Caco-2 (cell line): ENCODE data around the gene TET1. TPM values are rescaled to one million over a fixed set of nuclear protein-coding genes. Genes with fewer than 3 reads are reported as not detected.

Source experiments
- BruUV-seq: library from RNA; stranded (reverse); fragments of 400-500 nt; replicated peaks from 2 replicates; lab custom pipeline; 2021; lab: Mats Ljungman, UMichigan
- CTCF ChIA-PET: fragments of 300-600 bp; sonication (Branson Sonifier 250); formaldehyde crosslinking; loops from one replicate; lab custom pipeline; 2022; ENCODE audit warnings: antibody characterized with exemption; lab: Charles Lee
- POLR2A ChIA-PET: fragments of 300-600 bp; sonication (Branson Sonifier 250); formaldehyde crosslinking; loops from one replicate; lab custom pipeline; 2022; ENCODE audit warnings: antibody characterized with exemption; lab: Charles Lee
- DNase-seq, 2 experiments: peaks; one replicate each; pipeline versions ENCODE4 v3.0.0 to v3.0.0-alpha.2; 2020 to 2022
- H3K27me3 ChIP-seq: replicated peaks from 2 replicates; pipeline ENCODE4 v1.6.0; 2011; ENCODE audit warnings: low read length; ENCODE audit not compliant: control insufficient read depth, insufficient read depth
- H3K36me3 ChIP-seq: 2 replicates; pipeline ENCODE4 v1.5.1; 2011; ENCODE audit warnings: low read length; ENCODE audit not compliant: control insufficient read depth, insufficient read depth
- H3K4me1 ChIP-seq: fragments of 250-450 bp; sonication (Bioruptor Pico); 2 replicates; pipeline ENCODE4 v1.5.1; 2020; ENCODE audit warnings: mild to moderate bottlenecking
- H3K4me3 ChIP-seq: 2 replicates; pipeline ENCODE4 v1.5.1; 2011; ENCODE audit warnings: low read depth, mild to moderate bottlenecking, control low read depth, low read length
- H3K9me3 ChIP-seq: fragments of 250-450 bp; sonication (Bioruptor Pico); 2 replicates; pipeline ENCODE4 v1.5.1; 2020; ENCODE audit warnings: mild to moderate bottlenecking, moderate library complexity
- H3K27ac Mint-ChIP-seq: one replicate; pipeline ENCODE4 v1.8.0; 2022; ENCODE audit warnings: mixed read lengths; ENCODE audit not compliant: unreplicated experiment
- H3K27me3 Mint-ChIP-seq: one replicate; pipeline ENCODE4 v1.8.0; 2022; ENCODE audit warnings: mixed read lengths; ENCODE audit not compliant: insufficient read depth, unreplicated experiment
- H3K36me3 Mint-ChIP-seq: one replicate; pipeline ENCODE4 v1.8.0; 2022; ENCODE audit warnings: mild to moderate bottlenecking, mixed read lengths; ENCODE audit not compliant: insufficient read depth, unreplicated experiment
- H3K4me1 Mint-ChIP-seq: one replicate; pipeline ENCODE4 v1.8.0; 2022; ENCODE audit warnings: low read depth, mixed read lengths; ENCODE audit not compliant: unreplicated experiment
- H3K4me3 Mint-ChIP-seq: one replicate; pipeline ENCODE4 v1.8.0; 2022; ENCODE audit warnings: mild to moderate bottlenecking, moderate library complexity, mixed read lengths; ENCODE audit not compliant: unreplicated experiment
- H3K9me3 Mint-ChIP-seq: one replicate; pipeline ENCODE4 v1.8.0; 2022; ENCODE audit warnings: mixed read lengths; ENCODE audit not compliant: unreplicated experiment
- intact Hi-C: fragments of 100-400 bp; cut with micrococcal nuclease; formaldehyde crosslinking; loops from one replicate; pipeline ENCODE4 v1.10.0; 2022; ENCODE audit not compliant: unreplicated experiment
- total RNA-seq: library from RNA; stranded (reverse); gene quantifications from 2 replicates; pipeline ENCODE4 v1.2.3, GENCODE V29; 2022
- TF ChIP-seq, protein P1 (sequence below), 2 experiments: fragments of 200-600 bp in 1 of 2; IDR thresholded peaks; 1 replicate in 1 of 2; 2 replicates in 1 of 2; pipeline versions ENCODE4 v1.5.1 to v1.8.0; 2011 to 2022; ENCODE audit warnings: antibody characterized with exemption in 1 of 2, control low read depth in 1 of 2, inconsistent platforms in 1 of 2, low read depth in 1 of 2, low read length in 1 of 2, mild to moderate bottlenecking in 1 of 2, moderate library complexity in 1 of 2; ENCODE audit not compliant: insufficient read depth in 1 of 2, severe bottlenecking in 1 of 2, unreplicated experiment in 1 of 2

The TET1 gene
- total RNA-seq, 1 experiment from 2014 or later: 18.6 TPM

DNA sequence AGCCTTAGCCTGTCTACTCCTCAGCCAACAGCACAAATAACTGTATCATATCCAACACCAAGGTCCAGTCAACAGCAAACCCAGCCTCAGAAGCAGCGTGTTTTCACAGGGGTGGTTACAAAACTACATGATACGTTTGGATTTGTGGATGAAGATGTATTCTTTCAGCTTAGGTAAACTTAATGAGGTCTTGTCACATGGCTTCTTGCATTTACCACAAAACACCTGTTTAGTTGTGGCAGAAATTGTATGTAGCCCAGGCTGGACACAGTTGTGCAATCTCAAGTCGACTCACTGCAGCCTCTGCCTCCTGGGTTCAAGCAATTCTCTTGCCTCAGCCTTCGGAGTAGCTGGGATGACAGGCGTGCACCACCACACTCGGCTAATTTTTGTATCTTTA is 182.3 kb downstream of the TET1 start:
- peaks cover 12% of the 10 kb centered on the region for H3K36me3 ChIP-seq
- Mint-ChIP-seq H3K4me3 (no peak overlapping the region), H3K36me3 (peaks cover 98% of the 10 kb centered on the region), H3K27me3 (no peaks in the 10 kb centered on the region), H3K9me3 (no peaks in the 10 kb centered on the region), H3K4me1 (no peaks in the 10 kb centered on the region), H3K27ac (no peak overlapping the region)
- H3K9me3 ChIP-seq: no peaks in the 10 kb centered on the region
- H3K27me3 ChIP-seq: no peaks in the 10 kb centered on the region
- TF ChIP-seq, protein P1, sequence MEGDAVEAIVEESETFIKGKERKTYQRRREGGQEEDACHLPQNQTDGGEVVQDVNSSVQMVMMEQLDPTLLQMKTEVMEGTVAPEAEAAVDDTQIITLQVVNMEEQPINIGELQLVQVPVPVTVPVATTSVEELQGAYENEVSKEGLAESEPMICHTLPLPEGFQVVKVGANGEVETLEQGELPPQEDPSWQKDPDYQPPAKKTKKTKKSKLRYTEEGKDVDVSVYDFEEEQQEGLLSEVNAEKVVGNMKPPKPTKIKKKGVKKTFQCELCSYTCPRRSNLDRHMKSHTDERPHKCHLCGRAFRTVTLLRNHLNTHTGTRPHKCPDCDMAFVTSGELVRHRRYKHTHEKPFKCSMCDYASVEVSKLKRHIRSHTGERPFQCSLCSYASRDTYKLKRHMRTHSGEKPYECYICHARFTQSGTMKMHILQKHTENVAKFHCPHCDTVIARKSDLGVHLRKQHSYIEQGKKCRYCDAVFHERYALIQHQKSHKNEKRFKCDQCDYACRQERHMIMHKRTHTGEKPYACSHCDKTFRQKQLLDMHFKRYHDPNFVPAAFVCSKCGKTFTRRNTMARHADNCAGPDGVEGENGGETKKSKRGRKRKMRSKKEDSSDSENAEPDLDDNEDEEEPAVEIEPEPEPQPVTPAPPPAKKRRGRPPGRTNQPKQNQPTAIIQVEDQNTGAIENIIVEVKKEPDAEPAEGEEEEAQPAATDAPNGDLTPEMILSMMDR (IDR thresholded peaks at IDR 0.05; ENCODE audit: insufficient read depth in 1 of 2, low read depth in 1 of 2, low read length in 1 of 2, severe bottlenecking in 1 of 2, unreplicated experiment in 1 of 2): no peak
- H3K4me1 ChIP-seq: no peaks in the 10 kb centered on the region
- DNase-seq: no peak
- ChIA-PET POLR2A (no interaction called here), CTCF (no interaction called here)
- no peak overlapping the region for H3K4me3 ChIP-seq
- intact Hi-C loops: loop anchor here (5.0 kb wide), 1 partner anchor 190 kb away; no protein-coding TSS in a partner anchor
- BruUV-seq: no TSS peak

Other genes with a start within 250 kb of the TET1 start
- 262 and 283 TPM in 2 replicates for gene HNRNPH3, start 228.3 kb upstream of the TET1 start, total RNA-seq
- 13.2 and 15.3 TPM in 2 replicates for gene PBLD, start 227.4 kb upstream of the TET1 start, total RNA-seq
- 42.4 and 44.0 TPM in 2 replicates for gene RUFY2, start 153.1 kb upstream of the TET1 start, total RNA-seq
- gene DNA2, start 88.4 kb upstream of the TET1 start, total RNA-seq: 85.5 and 88.1 TPM in 2 replicates
- gene SLC25A16, start 32.8 kb upstream of the TET1 start, total RNA-seq: 57.3 and 60.0 TPM in 2 replicates
- 180 and 189 TPM in 2 replicates for gene CCAR1, start 160.9 kb downstream of the TET1 start, total RNA-seq